Aorta (tissue), 5 donors: Measurements from ENCODE around the gene GLUL. TPM values are rescaled to one million over a fixed set of nuclear protein-coding genes. Genes with fewer than 3 reads are reported as not detected.

Experiments
- ATAC-seq: fragments of 200-7000 bp; cut with Tn5 transposase; one replicate; pipeline ENCODE4 v1.9.1; 2022; ENCODE audit warnings: moderate library complexity; ENCODE audit not compliant: low FRiP score
- DNase-seq, 2 donors: peaks; one replicate each; pipeline ENCODE4 v3.0.0-alpha.2; 2020
- H3K27ac ChIP-seq, 2 donors: one replicate each; pipeline ENCODE4 v1.5.1; 2013; ENCODE audit warnings: low read length in 2 of 2, mild to moderate bottlenecking in 2 of 2, moderate library complexity in 2 of 2, control low read depth in 1 of 2, inconsistent platforms in 1 of 2, low read depth in 1 of 2
- H3K27me3 ChIP-seq, 2 donors: one replicate each; pipeline ENCODE4 v1.6.1; 2013; ENCODE audit warnings: control low read depth in 1 of 2, low read length in 1 of 2, mild to moderate bottlenecking in 1 of 2, moderate library complexity in 1 of 2; ENCODE audit not compliant: insufficient read depth in 2 of 2, control insufficient read depth in 1 of 2
- H3K36me3 ChIP-seq, 2 donors: one replicate each; pipeline ENCODE4 v1.6.1; 2013; ENCODE audit warnings: control low read depth in 1 of 2, low read length in 1 of 2, mild to moderate bottlenecking in 1 of 2; ENCODE audit not compliant: insufficient read depth in 2 of 2, control insufficient read depth in 1 of 2
- H3K4me1 ChIP-seq, 2 donors: one replicate each; pipeline ENCODE4 v1.6.1; 2013; ENCODE audit warnings: low read length in 2 of 2, control low read depth in 1 of 2, mild to moderate bottlenecking in 1 of 2, moderate library complexity in 1 of 2; ENCODE audit not compliant: insufficient read depth in 2 of 2, control insufficient read depth in 1 of 2
- H3K4me3 ChIP-seq, 2 donors: one replicate each; pipeline ENCODE4 v1.5.1; 2013; ENCODE audit warnings: low read length in 2 of 2, control low read depth in 1 of 2, mild to moderate bottlenecking in 1 of 2
- H3K9me3 ChIP-seq: one replicate; pipeline ENCODE4 v1.6.1; 2013; ENCODE audit warnings: mild to moderate bottlenecking, low read length; ENCODE audit not compliant: control insufficient read depth
- WGBS, 2 donors: extraction: QIAGEN DNeasy Blood & Tissue Kit; methylation state at CpG; one replicate each; pipeline ENCODE4 v1.1.7; 2013; 5-methylcytosine and 5-hydroxymethylcytosine counted together
- intact Hi-C, 2 donors: fragments of 100-400 bp; cut with DNase I; formaldehyde crosslinking; loops; one replicate each; pipeline versions ENCODE4 v1.14.2 to v1.15.0; 2022
- polyA plus RNA-seq, 2 donors: library from polyadenylated mRNA; stranded (reverse); fragments of 200-250 nt; gene quantifications; one replicate each; pipeline ENCODE4 v1.2.3, GENCODE V29; 2013
- total RNA-seq, 2 donors: library from RNA; stranded (reverse); fragmentation: NEBNext Ultra II Directional; extraction: Animal tissue kit (Norgen Biotek cat#: 25700); gene quantifications; one replicate each; pipeline ENCODE4 v1.2.1, GENCODE V29; 2021
- donor health status: healthy with polysubstance abuse.
- donor health status: Bipolar disorder and iron deficiency.
- donor health status: DM: no; HTN: no; CAD: no.
- donor health status: DM: no; HTN: no; CAD: no.
- donor health status: DM: yes; HTN: yes; CAD: no.

Gene GLUL
- total and polyA plus RNA-seq, 4 donors: 144 to 549 (median 322) TPM

- H3K36me3 ChIP-seq: no peaks in the 10 kb centered on the region
- peaks cover 2% of the 10 kb centered on the region for H3K9me3 ChIP-seq
- no peak within 1 kb of the TSS for H3K4me3 ChIP-seq
- H3K27ac ChIP-seq: no peak within 1 kb of the TSS
- no peak for ATAC-seq
- no peaks in the 10 kb centered on the region for H3K4me1 ChIP-seq
- intact Hi-C loops: no loop called here
- 96% methylated on average over 4 of the region's 4 CpGs for WGBS, 2 donors
- no peaks in the 10 kb centered on the region for H3K27me3 ChIP-seq
- no peak for DNase-seq
These were observed 9.0 kb upstream of the GLUL start, which contains the start of gene TEDDM1 for GRCh38 chr1:182400567-182400966. Gene TEDDM1 (minus strand): TSS chr1:182400667. CDS start chr1:182400485, 182 bp downstream.

- Histone ChIP-seq H3K4me3 (no peak overlapping the region), H3K27me3 (no peaks in the 10 kb centered on the region), H3K9me3 (no peaks in the 10 kb centered on the region), H3K4me1 (no peaks in the 10 kb centered on the region), H3K36me3 (no peaks in the 10 kb centered on the region), H3K27ac (no peak overlapping the region)
- intact Hi-C loops: loop anchor here (1.0 to 10.0 kb wide), 4 partner anchors 103 to 313 kb away; no protein-coding TSS in a partner anchor
- ATAC-seq (no peak), DNase-seq (no peak)
- 92 to 93% methylated on average over 8 of the region's 8 CpGs for WGBS, 2 donors
These were observed 6.2 kb upstream of the GLUL start for GRCh38 chr1:182397653-182398393.

GRCh38 chr1:182395906-182396305 is 4.3 kb upstream of the GLUL start:
- intact Hi-C loops: loop anchor here (1.0 to 10.0 kb wide), 3 partner anchors 101 to 253 kb away; no protein-coding TSS in a partner anchor
- no peak for ATAC-seq
- Histone ChIP-seq H3K4me3 (no peak overlapping the region), H3K36me3 (no peaks in the 10 kb centered on the region), H3K27ac (no peak overlapping the region), H3K9me3 (no peaks in the 10 kb centered on the region), H3K27me3 (no peaks in the 10 kb centered on the region), H3K4me1 (no peaks in the 10 kb centered on the region)
- WGBS, 2 donors: 91 to 92% methylated on average over 3 of the region's 3 CpGs
- DNase-seq: no peak

GRCh38 chr1:182394055-182394775 is 2.6 kb upstream of the GLUL start:
- no peaks in the 10 kb centered on the region for H3K9me3 ChIP-seq
- ATAC-seq: no peak
- H3K27ac ChIP-seq: no peak overlapping the region
- H3K4me1 ChIP-seq: no peaks in the 10 kb centered on the region
- no peak for DNase-seq
- no peaks in the 10 kb centered on the region for H3K27me3 ChIP-seq
- 76 to 77% methylated on average over 5 of the region's 5 CpGs for WGBS, 2 donors
- no peak overlapping the region for H3K4me3 ChIP-seq
- no peaks in the 10 kb centered on the region for H3K36me3 ChIP-seq
- intact Hi-C loops: loop anchor here in 1 of 2 donors (10.0 kb wide), 1 partner anchor 99 kb away; no protein-coding TSS in a partner anchor

- peak; percentile 31 for ATAC-seq
- 18 to 22% methylated on average over 40 to 47 of the region's 47 CpGs for WGBS, 2 donors
- Histone ChIP-seq H3K4me1 (no peaks in the 10 kb centered on the region), H3K4me3 (peak overlapping the region; percentile 87 to 96), H3K27me3 (no peaks in the 10 kb centered on the region), H3K9me3 (no peaks in the 10 kb centered on the region), H3K27ac (peak overlapping the region; percentile 36 to 63), H3K36me3 (peaks cover 0 to 2% of the 10 kb centered on the region in 2 donors)
- peak; percentile 77 to 85 for DNase-seq
- intact Hi-C loops: loop anchor here in 1 of 2 donors (10.0 kb wide), 1 partner anchor 98 kb away; no protein-coding TSS in a partner anchor
These were observed 749 bp upstream of the GLUL start for GRCh38 chr1:182392050-182393028.

DNA sequence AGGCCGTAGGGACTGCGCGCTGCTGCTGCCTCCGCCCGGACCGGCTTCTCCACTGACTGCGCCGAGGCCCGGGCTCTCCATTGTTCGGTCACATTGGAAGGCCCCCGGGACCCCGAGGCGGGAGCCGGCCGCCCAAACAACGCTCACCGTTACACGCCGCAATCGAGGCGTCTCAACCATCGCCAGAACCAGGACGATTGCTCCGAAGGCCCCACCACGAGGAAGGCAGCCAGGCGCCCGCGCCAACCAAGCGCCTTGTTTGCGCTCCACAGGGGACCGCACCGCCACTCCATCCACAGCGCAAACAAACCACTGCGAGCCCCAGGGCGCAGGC is 595 bp downstream of the GLUL start:
- Histone ChIP-seq H3K36me3 (peaks cover 3 to 7% of the 10 kb centered on the region in 2 donors), H3K4me1 (no peaks in the 10 kb centered on the region), H3K27me3 (no peaks in the 10 kb centered on the region), H3K4me3 (peak overlapping the region; percentile 87 to 96), H3K9me3 (no peaks in the 10 kb centered on the region), H3K27ac (peak overlapping the region; percentile 36 to 63)
- ATAC-seq: peak; percentile 9
- DNase-seq: no peak
- intact Hi-C loops: loop anchor here in 1 of 2 donors (2.0 to 10.0 kb wide), 2 partner anchors 42 to 96 kb away; no protein-coding TSS in a partner anchor
- WGBS, 2 donors: 0 to 1% methylated on average over 28 to 35 of the region's 35 CpGs

- no peaks in the 10 kb centered on the region for H3K4me1 ChIP-seq
- no peak overlapping the region for H3K27ac ChIP-seq
- peak overlapping the region; percentile 87 to 96 for H3K4me3 ChIP-seq
- DNase-seq: no peak
- no peaks in the 10 kb centered on the region for H3K27me3 ChIP-seq
- WGBS, 2 donors: 1 to 3% methylated on average over 13 of the region's 13 CpGs
- peaks cover 12 to 17% of the 10 kb centered on the region in 2 donors for H3K36me3 ChIP-seq
- no peaks in the 10 kb centered on the region for H3K9me3 ChIP-seq
- no peak for ATAC-seq
- intact Hi-C loops: loop anchor here in 1 of 2 donors (2.0 to 10.0 kb wide), 2 partner anchors 41 to 95 kb away; no protein-coding TSS in a partner anchor
These were observed 2.0 kb downstream of the GLUL start for GRCh38 chr1:182389619-182390047.
